ENCODE data around the gene NEGR1. TPM values are rescaled to one million over a fixed set of nuclear protein-coding genes. Genes with fewer than 3 reads are reported as not detected.

NEGR1 gene
- total RNA-seq, 1 experiment from 2014 or later, result 0.05 TPM

DNA sequence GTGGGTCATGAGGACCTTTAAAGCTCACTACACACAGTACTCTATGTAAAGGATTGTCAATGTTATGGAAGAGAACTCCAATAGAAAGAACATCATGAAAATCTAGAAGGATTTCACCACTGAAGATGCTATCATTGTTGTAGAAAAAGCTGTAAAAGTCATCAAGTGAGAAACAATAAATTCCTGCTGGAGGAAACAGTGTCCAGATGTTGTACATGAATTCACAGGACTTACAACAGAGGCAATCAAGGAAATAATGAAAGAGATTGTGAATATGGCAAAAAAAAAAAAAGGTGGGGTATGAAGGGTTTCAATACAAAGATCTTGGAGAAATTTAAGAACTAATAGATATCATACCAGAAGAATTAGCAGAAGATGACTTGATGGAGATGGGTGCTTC, 846.4 kb downstream of the NEGR1 start:
- H2AFZ ChIP-seq (ENCODE audit: low read depth, low read length, poor library complexity, severe bottlenecking), result no peak overlapping the region
- no peaks in the 10 kb centered on the region for H3K9me2 ChIP-seq (ENCODE audit: insufficient read depth)
- ChIA-PET RAD21 (ENCODE audit: low non-redundant PET in 1 of 2, low total read pairs in 2 of 2, uncharacterized antibody in 2 of 2, unreplicated experiment in 2 of 2) (no interaction called here), CTCF (no interaction called here), POLR2A (no interaction called here)
- H4K20me1 ChIP-seq (ENCODE audit: insufficient read depth), result no peaks in the 10 kb centered on the region
- no peak overlapping the region for H3K9ac ChIP-seq (ENCODE audit: low read length)
- H3K4me3 ChIP-seq (replicated peaks in 1 of 2; ENCODE audit: low read depth in 1 of 2, low read length in 2 of 2), result no peak overlapping the region
- no peaks in the 10 kb centered on the region for H3K79me2 ChIP-seq (ENCODE audit: insufficient read depth, low read length)
- ATAC-seq (no peak), DNase-seq (ENCODE audit: low read depth, low spot score) (no peak)
- H3K9me3 ChIP-seq (ENCODE audit: control insufficient read depth in 1 of 2, insufficient read depth in 1 of 2, low read depth in 1 of 2, low read length in 2 of 2), result peaks cover 0 to 8% of the 10 kb centered on the region in 2 experiments; a peak in 1 of 4 replicates
- H3K4me2 ChIP-seq (ENCODE audit: low read length), result no peak overlapping the region
- no peak overlapping the region for H3K27ac ChIP-seq (ENCODE audit: low read depth, low read length)
- intact Hi-C loops (cut with micrococcal nuclease), result no loop called here
- H3K4me1 ChIP-seq (ENCODE audit: control insufficient read depth in 1 of 2, insufficient read depth in 2 of 2, low read length in 2 of 2), result no peaks in the 10 kb centered on the region
- no peaks in the 10 kb centered on the region for H3K27me3 ChIP-seq (ENCODE audit: insufficient read depth, low read length)
- TF ChIP-seq, protein P1, sequence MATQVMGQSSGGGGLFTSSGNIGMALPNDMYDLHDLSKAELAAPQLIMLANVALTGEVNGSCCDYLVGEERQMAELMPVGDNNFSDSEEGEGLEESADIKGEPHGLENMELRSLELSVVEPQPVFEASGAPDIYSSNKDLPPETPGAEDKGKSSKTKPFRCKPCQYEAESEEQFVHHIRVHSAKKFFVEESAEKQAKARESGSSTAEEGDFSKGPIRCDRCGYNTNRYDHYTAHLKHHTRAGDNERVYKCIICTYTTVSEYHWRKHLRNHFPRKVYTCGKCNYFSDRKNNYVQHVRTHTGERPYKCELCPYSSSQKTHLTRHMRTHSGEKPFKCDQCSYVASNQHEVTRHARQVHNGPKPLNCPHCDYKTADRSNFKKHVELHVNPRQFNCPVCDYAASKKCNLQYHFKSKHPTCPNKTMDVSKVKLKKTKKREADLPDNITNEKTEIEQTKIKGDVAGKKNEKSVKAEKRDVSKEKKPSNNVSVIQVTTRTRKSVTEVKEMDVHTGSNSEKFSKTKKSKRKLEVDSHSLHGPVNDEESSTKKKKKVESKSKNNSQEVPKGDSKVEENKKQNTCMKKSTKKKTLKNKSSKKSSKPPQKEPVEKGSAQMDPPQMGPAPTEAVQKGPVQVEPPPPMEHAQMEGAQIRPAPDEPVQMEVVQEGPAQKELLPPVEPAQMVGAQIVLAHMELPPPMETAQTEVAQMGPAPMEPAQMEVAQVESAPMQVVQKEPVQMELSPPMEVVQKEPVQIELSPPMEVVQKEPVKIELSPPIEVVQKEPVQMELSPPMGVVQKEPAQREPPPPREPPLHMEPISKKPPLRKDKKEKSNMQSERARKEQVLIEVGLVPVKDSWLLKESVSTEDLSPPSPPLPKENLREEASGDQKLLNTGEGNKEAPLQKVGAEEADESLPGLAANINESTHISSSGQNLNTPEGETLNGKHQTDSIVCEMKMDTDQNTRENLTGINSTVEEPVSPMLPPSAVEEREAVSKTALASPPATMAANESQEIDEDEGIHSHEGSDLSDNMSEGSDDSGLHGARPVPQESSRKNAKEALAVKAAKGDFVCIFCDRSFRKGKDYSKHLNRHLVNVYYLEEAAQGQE (IDR thresholded peaks at IDR 0.05; ENCODE audit: low read depth), result no peak
- TF ChIP-seq EGR1 (IDR thresholded peaks at IDR 0.05; ENCODE audit: low read depth) (no peak), ATF3 (IDR thresholded peaks at IDR 0.05) (no peak), JUND (IDR thresholded peaks at IDR 0.05) (no peak), SRF (IDR thresholded peaks at IDR 0.05; ENCODE audit: low read depth) (no peak), RAD21 (IDR thresholded peaks at IDR 0.05; ENCODE audit: low read depth) (no peak), SIN3A (IDR thresholded peaks at IDR 0.05; ENCODE audit: low read depth) (no peak), FOSL1 (IDR thresholded peaks at IDR 0.05; ENCODE audit: low read depth) (no peak), EZH2 (IDR thresholded peaks at IDR 0.05) (no peak), ELF1 (IDR thresholded peaks at IDR 0.05; ENCODE audit: borderline replicate concordance, low read depth) (no peak)
- no peaks in the 10 kb centered on the region for H3K36me3 ChIP-seq (ENCODE audit: control insufficient read depth in 1 of 2, insufficient read depth in 2 of 2, low read length in 2 of 2)
- BruUV-seq (replicated peaks), result no TSS peak
